GM18498 (cell line): Measurements from ENCODE around the gene ATP11C.

Experiments used
- ATAC-seq: cut with Tn5 transposase; IDR thresholded peaks from one replicate; pipeline ENCODE4 v1.9.1; 2021; ENCODE audit warnings: mild to moderate bottlenecking, moderate library complexity; ENCODE audit not compliant: unreplicated experiment

Gene ATP11C

GRCh38 chrX:139815771-139816170 is 117.1 kb downstream of the ATP11C start:
- ATAC-seq, result no peak

- no peak for ATAC-seq
Measured at GRCh38 chrX:139811942-139812629, 120.8 kb downstream of the ATP11C start.

GRCh38 chrX:139804482-139804881 is 128.4 kb downstream of the ATP11C start:
- ATAC-seq, result no peak

- ATAC-seq, result no peak
Measured at GRCh38 chrX:139803224-139803623, 129.6 kb downstream of the ATP11C start.

- no peak for ATAC-seq
Measured at GRCh38 chrX:139802048-139802447, 130.8 kb downstream of the ATP11C start.

DNA sequence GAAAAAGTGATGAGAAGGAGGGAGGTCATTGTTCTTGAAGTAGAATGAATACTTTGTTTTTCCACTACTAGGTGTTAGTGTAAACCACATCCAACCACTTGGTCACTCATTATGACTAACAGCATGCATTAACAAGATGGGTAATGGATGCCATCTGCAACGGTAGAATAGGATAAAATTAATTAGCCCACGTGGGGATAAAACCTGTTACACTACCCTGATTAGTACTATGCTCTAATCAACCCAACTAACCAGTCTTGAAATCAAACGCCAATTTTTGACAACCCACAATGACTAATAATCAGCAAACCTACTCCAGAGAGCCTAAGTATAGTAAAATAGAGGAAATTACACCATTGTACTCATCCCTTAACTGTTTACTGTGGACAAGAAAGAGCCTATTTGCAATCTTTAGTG is 131.4 kb downstream of the ATP11C start:
- no peak for ATAC-seq

GRCh38 chrX:139798701-139799100 is 134.2 kb downstream of the ATP11C start:
- no peak for ATAC-seq

GRCh38 chrX:139795196-139795595 is 137.7 kb downstream of the ATP11C start:
- ATAC-seq, result peak; percentile 100

- no peak for ATAC-seq
Measured at GRCh38 chrX:139787601-139788000, 145.3 kb downstream of the ATP11C start.

- peak; percentile 98 for ATAC-seq
Measured at GRCh38 chrX:139784807-139785206, 148.0 kb downstream of the ATP11C start.

GRCh38 chrX:139783959-139784358 is 148.9 kb downstream of the ATP11C start:
- ATAC-seq, result no peak

- ATAC-seq, result no peak
Measured at GRCh38 chrX:139783030-139783429, 149.8 kb downstream of the ATP11C start.

- no peak for ATAC-seq
Measured at GRCh38 chrX:139776599-139776998, 156.3 kb downstream of the ATP11C start.

DNA sequence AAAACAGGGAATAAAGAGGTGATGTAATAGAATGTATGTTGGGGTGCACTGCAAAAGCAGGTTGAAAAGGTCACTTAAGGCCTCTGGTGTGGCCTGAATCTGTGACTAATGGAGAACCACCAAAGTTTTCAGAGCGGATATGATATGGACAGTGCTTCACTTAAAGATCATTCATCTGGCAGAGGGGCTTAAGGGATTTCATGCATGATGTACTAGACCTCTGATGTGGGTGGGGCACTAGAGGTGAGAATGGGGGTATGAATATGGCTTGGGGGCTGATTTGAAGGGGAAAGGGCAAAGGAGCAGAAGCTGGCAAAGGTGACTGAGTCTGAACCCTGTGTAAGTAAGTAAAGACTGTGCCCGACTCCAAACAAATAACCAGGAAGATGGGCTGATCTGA is 162.5 kb downstream of the ATP11C start:
- ATAC-seq, result no peak

- ATAC-seq, result peak; percentile 83
Measured at GRCh38 chrX:139766545-139766983, 166.3 kb downstream of the ATP11C start.

DNA sequence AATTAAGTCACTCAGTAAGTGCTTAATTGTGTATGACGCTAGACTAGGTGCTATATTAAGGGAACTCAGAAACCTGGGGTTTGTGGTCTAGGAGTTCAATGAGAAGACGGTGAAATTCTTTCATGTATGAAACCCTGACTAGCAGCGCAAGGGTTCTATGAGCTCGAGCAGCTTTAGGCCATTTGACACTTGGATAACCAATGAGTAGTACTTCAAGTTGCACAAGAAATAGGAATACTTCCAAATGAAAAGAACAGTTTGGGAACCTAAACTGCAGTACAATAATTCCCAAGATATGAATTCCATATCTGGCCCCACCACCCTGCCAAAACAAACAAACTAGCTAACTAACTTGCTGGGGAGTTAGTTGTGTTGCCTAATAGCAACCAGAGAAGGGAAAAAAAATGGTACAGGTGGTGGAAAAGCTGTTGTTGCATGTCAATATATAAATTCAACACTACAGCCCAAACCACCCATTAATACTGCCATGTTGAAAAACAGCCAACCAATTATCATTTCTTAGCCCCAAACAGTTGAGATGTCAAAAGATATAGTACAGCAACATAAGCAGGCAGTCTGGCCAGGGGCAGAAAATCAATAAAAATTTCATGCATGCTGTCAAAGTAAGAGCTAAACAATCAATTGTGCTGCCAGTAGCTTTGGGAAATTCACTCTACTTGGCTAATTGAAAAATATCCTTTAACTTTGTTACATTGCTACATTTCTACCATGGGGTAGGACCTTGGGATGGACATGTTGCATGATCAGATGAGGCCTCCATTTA is 170.3 kb downstream of the ATP11C start:
- peak; percentile 63 for ATAC-seq

DNA sequence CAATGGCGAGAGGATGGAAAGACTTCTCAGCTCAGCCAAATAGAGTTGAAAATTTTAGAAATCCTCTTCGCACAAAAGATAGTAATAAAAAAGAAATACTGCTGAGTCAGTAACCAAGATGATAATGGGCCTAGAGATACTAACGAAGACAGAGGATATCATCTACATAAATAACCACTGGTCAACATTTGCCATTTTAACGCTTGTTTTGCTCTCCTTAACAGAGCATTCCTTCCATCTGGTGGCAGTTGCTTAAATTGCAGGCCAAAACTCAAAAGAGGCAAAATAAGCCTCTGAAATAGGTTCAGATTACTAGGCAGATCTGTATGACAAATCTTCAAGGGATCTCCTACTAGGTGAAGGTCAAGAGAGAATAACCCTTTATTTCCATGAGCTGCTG is 173.2 kb downstream of the ATP11C start:
- ATAC-seq, result no peak

DNA sequence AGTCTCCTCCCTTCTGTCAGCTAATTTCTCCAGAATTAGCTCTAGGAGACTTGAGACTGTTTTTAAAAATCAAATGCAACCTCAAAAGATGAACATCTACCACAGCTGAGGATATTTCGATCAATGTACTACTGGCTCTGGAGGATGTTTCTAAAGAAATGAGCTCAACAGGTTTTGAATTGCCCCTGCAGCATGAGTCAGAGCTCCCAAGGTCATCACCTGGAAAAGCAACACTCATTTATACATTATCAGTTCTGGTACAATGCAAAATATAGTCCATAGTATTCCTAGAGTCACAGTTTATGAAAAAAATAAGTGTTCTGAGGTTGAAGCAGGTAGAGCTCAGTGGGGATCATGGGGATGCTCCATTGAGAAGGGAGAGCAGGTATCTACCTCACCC is 174.0 kb downstream of the ATP11C start:
- no peak for ATAC-seq

- no peak for ATAC-seq
Measured at GRCh38 chrX:139758250-139758649, 174.6 kb downstream of the ATP11C start.

GRCh38 chrX:139751053-139751452 is 181.8 kb downstream of the ATP11C start:
- no peak for ATAC-seq

GRCh38 chrX:139750390-139750789 is 182.5 kb downstream of the ATP11C start:
- ATAC-seq, result no peak

DNA sequence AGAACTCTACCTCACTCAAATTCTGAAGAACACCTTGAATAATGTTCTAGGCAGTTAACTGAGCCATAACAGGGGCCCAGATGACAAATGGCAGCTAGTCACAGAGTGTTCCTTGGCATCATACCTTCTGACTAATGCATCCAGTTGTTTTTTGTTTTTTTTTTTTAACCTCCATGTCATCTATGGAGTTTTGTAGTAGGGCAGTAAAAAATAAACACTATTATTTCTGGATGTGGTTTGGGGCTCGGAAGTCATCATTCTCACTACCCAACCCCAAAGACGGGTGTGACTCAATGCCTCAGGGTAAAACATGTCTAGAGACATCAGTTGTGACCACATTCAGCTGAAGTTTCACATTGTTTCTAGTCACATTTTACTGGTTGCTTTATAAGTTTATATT is 193.7 kb downstream of the ATP11C start:
- ATAC-seq, result peak; percentile 100
